ENCODE results near the gene TAT. TPM values are rescaled to one million over a fixed set of nuclear protein-coding genes. Genes with fewer than 3 reads are reported as not detected.

The TAT gene
- total and polyA plus RNA-seq, 10 of the 15 experiments (the other 5 are each of a cell fraction or from before 2014, with no cell fraction given), result 0.01 to 0.44 (median 0.09) TPM; not detected in 4

GRCh38 chr16:71590584-71590983, 13.7 kb upstream of the TAT start:
- Histone ChIP-seq H3K79me2 (ENCODE audit: control insufficient read depth, insufficient read depth, low read length) (no peaks in the 10 kb centered on the region), H3K27me3 (replicated peaks in 1 of 2; ENCODE audit: control insufficient read depth in 2 of 2, insufficient read depth in 2 of 2, low read length in 1 of 2) (no peaks in the 10 kb centered on the region), H3K4me1 (ENCODE audit: control insufficient read depth, insufficient read depth, low read length) (no peaks in the 10 kb centered on the region), H4K20me1 (ENCODE audit: control insufficient read depth, insufficient read depth) (no peaks in the 10 kb centered on the region), H3K27ac (ENCODE audit: control insufficient read depth, insufficient read depth) (no peak overlapping the region), H3K9ac (ENCODE audit: control insufficient read depth, insufficient read depth, low read length) (no peak overlapping the region), H3K9me3 (replicated peaks; ENCODE audit: control insufficient read depth, insufficient read depth, low read length) (no peaks in the 10 kb centered on the region), H3K36me3 (ENCODE audit: control insufficient read depth in 2 of 2, insufficient read depth in 2 of 2, low read length in 1 of 2) (no peaks in the 10 kb centered on the region), H2AFZ (ENCODE audit: control insufficient read depth, low read depth, low read length) (no peak overlapping the region), H3K4me3 (no peak overlapping the region), H3K4me2 (ENCODE audit: control insufficient read depth, insufficient read depth) (no peak overlapping the region)
- FAIRE-seq (no peak), DNase-seq (ENCODE audit: low read depth, low spot score) (no peak), ATAC-seq (no peak)
- in situ Hi-C loops (cut with MboI), result no loop called here
- RAD21 ChIA-PET (ENCODE audit: unreplicated experiment), result no interaction called here
- intact Hi-C loops (cut with micrococcal nuclease; ENCODE audit: unreplicated experiment), result no loop called here
- CTCF ChIA-PET, result no interaction called here
- no TSS peak for BruUV-seq (replicated peaks)
- POLR2A ChIA-PET, result no interaction called here
- 33% methylated on average over 4 of the region's 4 CpGs for WGBS (ENCODE audit: insufficient coverage, insufficient replicate concordance, low lambda C conversion rate, missing lambda C conversion rate)
- SMC1A ChIA-PET (ENCODE audit: uncharacterized antibody, unreplicated experiment), result no interaction called here
- TF ChIP-seq NKRF (conservative IDR thresholded peaks at IDR 0.05), result no peak
- TF ChIP-seq POLR2AphosphoS2 (IDR thresholded peaks at IDR 0.05; ENCODE audit: low read depth, low read length), result no peak
- TF ChIP-seq, protein P1, sequence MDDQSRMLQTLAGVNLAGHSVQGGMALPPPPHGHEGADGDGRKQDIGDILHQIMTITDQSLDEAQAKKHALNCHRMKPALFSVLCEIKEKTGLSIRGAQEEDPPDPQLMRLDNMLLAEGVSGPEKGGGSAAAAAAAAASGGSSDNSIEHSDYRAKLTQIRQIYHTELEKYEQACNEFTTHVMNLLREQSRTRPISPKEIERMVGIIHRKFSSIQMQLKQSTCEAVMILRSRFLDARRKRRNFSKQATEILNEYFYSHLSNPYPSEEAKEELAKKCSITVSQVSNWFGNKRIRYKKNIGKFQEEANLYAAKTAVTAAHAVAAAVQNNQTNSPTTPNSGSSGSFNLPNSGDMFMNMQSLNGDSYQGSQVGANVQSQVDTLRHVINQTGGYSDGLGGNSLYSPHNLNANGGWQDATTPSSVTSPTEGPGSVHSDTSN (IDR thresholded peaks at IDR 0.05; ENCODE audit: insufficient replicate concordance, low read depth, low read length), result no peak
- TF ChIP-seq USF2 (IDR thresholded peaks at IDR 0.05; ENCODE audit: borderline replicate concordance, low read depth, low read length), result no peak
- no peak for TF ChIP-seq SPI1 (IDR thresholded peaks at IDR 0.05; ENCODE audit: borderline replicate concordance, insufficient read depth, low read depth, low read length)
- no peak for TF ChIP-seq EGR1 (IDR thresholded peaks at IDR 0.05; ENCODE audit: borderline replicate concordance in 1 of 2, low read depth in 2 of 2, low read length in 2 of 2)
- TF ChIP-seq, protein P2, sequence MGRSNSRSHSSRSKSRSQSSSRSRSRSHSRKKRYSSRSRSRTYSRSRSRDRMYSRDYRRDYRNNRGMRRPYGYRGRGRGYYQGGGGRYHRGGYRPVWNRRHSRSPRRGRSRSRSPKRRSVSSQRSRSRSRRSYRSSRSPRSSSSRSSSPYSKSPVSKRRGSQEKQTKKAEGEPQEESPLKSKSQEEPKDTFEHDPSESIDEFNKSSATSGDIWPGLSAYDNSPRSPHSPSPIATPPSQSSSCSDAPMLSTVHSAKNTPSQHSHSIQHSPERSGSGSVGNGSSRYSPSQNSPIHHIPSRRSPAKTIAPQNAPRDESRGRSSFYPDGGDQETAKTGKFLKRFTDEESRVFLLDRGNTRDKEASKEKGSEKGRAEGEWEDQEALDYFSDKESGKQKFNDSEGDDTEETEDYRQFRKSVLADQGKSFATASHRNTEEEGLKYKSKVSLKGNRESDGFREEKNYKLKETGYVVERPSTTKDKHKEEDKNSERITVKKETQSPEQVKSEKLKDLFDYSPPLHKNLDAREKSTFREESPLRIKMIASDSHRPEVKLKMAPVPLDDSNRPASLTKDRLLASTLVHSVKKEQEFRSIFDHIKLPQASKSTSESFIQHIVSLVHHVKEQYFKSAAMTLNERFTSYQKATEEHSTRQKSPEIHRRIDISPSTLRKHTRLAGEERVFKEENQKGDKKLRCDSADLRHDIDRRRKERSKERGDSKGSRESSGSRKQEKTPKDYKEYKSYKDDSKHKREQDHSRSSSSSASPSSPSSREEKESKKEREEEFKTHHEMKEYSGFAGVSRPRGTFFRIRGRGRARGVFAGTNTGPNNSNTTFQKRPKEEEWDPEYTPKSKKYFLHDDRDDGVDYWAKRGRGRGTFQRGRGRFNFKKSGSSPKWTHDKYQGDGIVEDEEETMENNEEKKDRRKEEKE (IDR thresholded peaks at IDR 0.05), result no peak
- TF ChIP-seq POLR2AphosphoS5 (IDR thresholded peaks at IDR 0.05; ENCODE audit: low read length), result no peak
- no peak for TF ChIP-seq NFYB (IDR thresholded peaks at IDR 0.05; ENCODE audit: insufficient read depth, low read depth, low read length)
- TF ChIP-seq CHD1 (IDR thresholded peaks at IDR 0.05; ENCODE audit: low read depth, low read length), result no peak
- TF ChIP-seq NR2C2 (IDR thresholded peaks at IDR 0.05; ENCODE audit: borderline replicate concordance, control insufficient read depth, insufficient read length, low read depth), result no peak
- TF ChIP-seq RELB (IDR thresholded peaks at IDR 0.05; ENCODE audit: low read depth), result no peak
- TF ChIP-seq HDAC6 (IDR thresholded peaks at IDR 0.05; ENCODE audit: unreplicated experiment), result no peak
